GM12878 (cell line): ENCODE measurements around the gene MPV17. TPM values are rescaled to one million over a fixed set of nuclear protein-coding genes. Genes with fewer than 3 reads are reported as not detected.

Experiments used
- CEBPB ChIP-seq, 2 experiments: fragments of 150-350 bp in 1 of 2; IDR thresholded peaks; 2 replicates each; pipeline ENCODE4 v1.6.1; 2012 to 2014; ENCODE audit warnings: low read depth in 2 of 2, low read length in 2 of 2, borderline replicate concordance in 1 of 2, inconsistent platforms in 1 of 2
- POLR2AphosphoS2 ChIP-seq: IDR thresholded peaks from 2 replicates; pipeline ENCODE4 v1.6.1; 2011; ENCODE audit warnings: low read depth, mild to moderate bottlenecking, low read length, improper control_type of control experiment, moderate library complexity
- RBBP5 ChIP-seq: fragments of 200-600 bp; sonication (generic); conservative IDR thresholded peaks from 2 replicates; pipeline ENCODE4 v1.6.1; 2016
- SIN3A ChIP-seq: IDR thresholded peaks from 2 replicates; pipeline ENCODE4 v1.6.1; 2012; ENCODE audit warnings: low read depth, low read length, improper control_type of control experiment
- SRF ChIP-seq, 2 experiments: IDR thresholded peaks; 2 replicates each; pipeline ENCODE4 v1.6.1; 2011; ENCODE audit warnings: low read depth in 2 of 2, low read length in 2 of 2, mild to moderate bottlenecking in 1 of 2, moderate library complexity in 1 of 2
- TCF12 ChIP-seq: IDR thresholded peaks from 2 replicates; pipeline ENCODE4 v1.6.1; 2011; ENCODE audit warnings: low read depth, mild to moderate bottlenecking, low read length
- ZNF217 ChIP-seq: fragments of 450-650 bp; IDR thresholded peaks from 2 replicates; pipeline ENCODE4 v1.6.1; 2017; ENCODE audit warnings: antibody characterized with exemption, mild to moderate bottlenecking
- ZNF24 ChIP-seq: fragments of 450-650 bp; IDR thresholded peaks from 2 replicates; pipeline ENCODE4 v1.6.1; 2017; ENCODE audit warnings: antibody characterized with exemption, mild to moderate bottlenecking
- polyA plus RNA-seq, 11 experiments: library from polyadenylated mRNA; depleted of rRNA in 4 of 11; unstranded in 6 of 11; stranded (reverse) in 5 of 11; fragments of >200 nt; fragmentation: Nextera tagmentation in 4 of 11; fragmentation: Illumina TruSeq in 1 of 11; extraction: Ambion mirVana in 4 of 11; extraction: Trizol in 1 of 11; gene quantifications; 1 replicate in 1 of 11; 2 replicates in 10 of 11; pipeline versions ENCODE4 v1.2.1 to v1.2.3, GENCODE V29; 2011 to 2016; ENCODE audit warnings: inconsistent platforms in 2 of 11, missing spikeins in 2 of 11, low read depth in 1 of 11
- total RNA-seq, 4 experiments: library from RNA; depleted of rRNA in 3 of 4; stranded (reverse); fragments of >200 nt in 3 of 4; fragmentation: Illumina TruSeq in 1 of 4; extraction: Trizol in 1 of 4; gene quantifications; 2 replicates each; pipeline versions ENCODE4 v1.2.1 to v1.2.3, GENCODE V29; 2013 to 2021
- TF ChIP-seq, protein P1 (sequence below): IDR thresholded peaks from 2 replicates; pipeline ENCODE4 v1.6.1; 2012; ENCODE audit warnings: low read depth, low read length, improper control_type of control experiment
- TF ChIP-seq, protein P2 (sequence below): fragments of 450-650 bp; IDR thresholded peaks from 2 replicates; pipeline ENCODE4 v1.6.1; 2017; ENCODE audit warnings: mild to moderate bottlenecking, moderate library complexity
- TF ChIP-seq, protein P3 (sequence below), 3 experiments: IDR thresholded peaks in 2 of 3; conservative IDR thresholded peaks in 1 of 3; 2 replicates each; pipeline ENCODE4 v1.5.1; 2011; ENCODE audit warnings: low read depth in 3 of 3, low read length in 3 of 3, mild to moderate bottlenecking in 3 of 3, control low read depth in 2 of 3, moderate library complexity in 2 of 3, inconsistent platforms in 1 of 3, mixed read lengths in 1 of 3; ENCODE audit not compliant: control insufficient read depth in 2 of 3, insufficient read depth in 1 of 3; ENCODE audit errors: extremely low read depth in 1 of 3
- TF ChIP-seq, protein P4 (sequence below): fragments of 450-650 bp; IDR thresholded peaks from 2 replicates; pipeline ENCODE4 v1.6.1; 2017; ENCODE audit warnings: antibody characterized with exemption, mild to moderate bottlenecking, moderate library complexity
- TF ChIP-seq, protein P5 (sequence below): IDR thresholded peaks from 2 replicates; pipeline ENCODE4 v1.6.1; 2012; ENCODE audit warnings: low read depth, low read length, improper control_type of control experiment
- TF ChIP-seq, protein P6 (sequence below): fragments of 450-650 bp; IDR thresholded peaks from 2 replicates; pipeline ENCODE4 v1.6.1; 2017; ENCODE audit warnings: mild to moderate bottlenecking

Gene MPV17
- total and polyA plus RNA-seq, 10 of the 15 experiments (the other 5 are each of a cell fraction or from before 2014, with no cell fraction given) = 63.4 to 143 (median 89.0) TPM

DNA sequence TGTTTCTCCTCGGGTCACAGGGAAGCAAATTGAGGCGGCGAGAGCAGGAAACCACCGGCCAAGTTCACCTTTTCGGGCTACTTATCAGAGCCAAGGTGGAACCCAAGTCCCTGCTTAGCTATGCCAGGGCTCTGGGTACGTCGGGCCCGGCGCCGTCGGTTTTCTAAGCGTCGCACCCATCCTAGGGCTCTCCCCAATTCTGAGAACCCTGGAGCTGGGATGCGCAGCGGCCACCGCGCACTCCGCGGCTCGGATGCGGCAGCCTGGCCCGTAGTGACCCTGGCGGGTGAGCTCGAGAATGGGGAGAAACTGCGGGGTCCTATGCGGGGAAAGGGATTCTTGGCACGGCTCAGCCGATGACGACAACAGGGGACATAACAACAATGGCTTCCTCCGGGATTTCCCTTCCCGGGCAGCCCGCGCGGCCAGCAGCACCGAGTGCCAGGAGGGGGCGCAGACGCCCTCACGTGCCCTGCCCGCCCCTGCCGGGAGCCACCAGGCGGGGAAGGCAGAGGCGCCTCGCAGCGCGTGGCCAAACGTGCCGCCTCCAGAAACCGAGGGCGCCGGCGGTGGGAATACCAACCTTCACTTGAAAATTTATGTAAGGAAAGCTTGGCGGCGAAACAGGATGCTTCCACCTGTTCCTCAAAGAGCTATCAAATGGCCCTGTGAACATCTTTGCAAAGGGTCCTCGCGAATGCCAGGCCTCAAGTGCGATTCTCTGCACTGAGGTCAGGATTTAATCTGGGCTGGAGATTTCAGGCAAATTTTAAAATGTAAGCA is 58.0 kb downstream of the MPV17 start (continued):
- no peak for TF ChIP-seq SRF (IDR thresholded peaks at IDR 0.05; ENCODE audit: low read depth in 2 of 2, low read length in 2 of 2)
- TF ChIP-seq, protein P1, sequence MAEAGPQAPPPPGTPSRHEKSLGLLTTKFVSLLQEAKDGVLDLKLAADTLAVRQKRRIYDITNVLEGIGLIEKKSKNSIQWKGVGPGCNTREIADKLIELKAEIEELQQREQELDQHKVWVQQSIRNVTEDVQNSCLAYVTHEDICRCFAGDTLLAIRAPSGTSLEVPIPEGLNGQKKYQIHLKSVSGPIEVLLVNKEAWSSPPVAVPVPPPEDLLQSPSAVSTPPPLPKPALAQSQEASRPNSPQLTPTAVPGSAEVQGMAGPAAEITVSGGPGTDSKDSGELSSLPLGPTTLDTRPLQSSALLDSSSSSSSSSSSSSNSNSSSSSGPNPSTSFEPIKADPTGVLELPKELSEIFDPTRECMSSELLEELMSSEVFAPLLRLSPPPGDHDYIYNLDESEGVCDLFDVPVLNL = no peak
- TF ChIP-seq SIN3A = no peak
- TF ChIP-seq, protein P2, sequence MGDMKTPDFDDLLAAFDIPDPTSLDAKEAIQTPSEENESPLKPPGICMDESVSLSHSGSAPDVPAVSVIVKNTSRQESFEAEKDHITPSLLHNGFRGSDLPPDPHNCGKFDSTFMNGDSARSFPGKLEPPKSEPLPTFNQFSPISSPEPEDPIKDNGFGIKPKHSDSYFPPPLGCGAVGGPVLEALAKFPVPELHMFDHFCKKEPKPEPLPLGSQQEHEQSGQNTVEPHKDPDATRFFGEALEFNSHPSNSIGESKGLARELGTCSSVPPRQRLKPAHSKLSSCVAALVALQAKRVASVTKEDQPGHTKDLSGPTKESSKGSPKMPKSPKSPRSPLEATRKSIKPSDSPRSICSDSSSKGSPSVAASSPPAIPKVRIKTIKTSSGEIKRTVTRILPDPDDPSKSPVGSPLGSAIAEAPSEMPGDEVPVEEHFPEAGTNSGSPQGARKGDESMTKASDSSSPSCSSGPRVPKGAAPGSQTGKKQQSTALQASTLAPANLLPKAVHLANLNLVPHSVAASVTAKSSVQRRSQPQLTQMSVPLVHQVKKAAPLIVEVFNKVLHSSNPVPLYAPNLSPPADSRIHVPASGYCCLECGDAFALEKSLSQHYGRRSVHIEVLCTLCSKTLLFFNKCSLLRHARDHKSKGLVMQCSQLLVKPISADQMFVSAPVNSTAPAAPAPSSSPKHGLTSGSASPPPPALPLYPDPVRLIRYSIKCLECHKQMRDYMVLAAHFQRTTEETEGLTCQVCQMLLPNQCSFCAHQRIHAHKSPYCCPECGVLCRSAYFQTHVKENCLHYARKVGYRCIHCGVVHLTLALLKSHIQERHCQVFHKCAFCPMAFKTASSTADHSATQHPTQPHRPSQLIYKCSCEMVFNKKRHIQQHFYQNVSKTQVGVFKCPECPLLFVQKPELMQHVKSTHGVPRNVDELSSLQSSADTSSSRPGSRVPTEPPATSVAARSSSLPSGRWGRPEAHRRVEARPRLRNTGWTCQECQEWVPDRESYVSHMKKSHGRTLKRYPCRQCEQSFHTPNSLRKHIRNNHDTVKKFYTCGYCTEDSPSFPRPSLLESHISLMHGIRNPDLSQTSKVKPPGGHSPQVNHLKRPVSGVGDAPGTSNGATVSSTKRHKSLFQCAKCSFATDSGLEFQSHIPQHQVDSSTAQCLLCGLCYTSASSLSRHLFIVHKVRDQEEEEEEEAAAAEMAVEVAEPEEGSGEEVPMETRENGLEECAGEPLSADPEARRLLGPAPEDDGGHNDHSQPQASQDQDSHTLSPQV = no peak
- no peak for TF ChIP-seq CEBPB (IDR thresholded peaks at IDR 0.05; ENCODE audit: borderline replicate concordance in 1 of 2, low read depth in 2 of 2, low read length in 2 of 2)
- TF ChIP-seq ZNF24 = no peak
- TF ChIP-seq, protein P3, sequence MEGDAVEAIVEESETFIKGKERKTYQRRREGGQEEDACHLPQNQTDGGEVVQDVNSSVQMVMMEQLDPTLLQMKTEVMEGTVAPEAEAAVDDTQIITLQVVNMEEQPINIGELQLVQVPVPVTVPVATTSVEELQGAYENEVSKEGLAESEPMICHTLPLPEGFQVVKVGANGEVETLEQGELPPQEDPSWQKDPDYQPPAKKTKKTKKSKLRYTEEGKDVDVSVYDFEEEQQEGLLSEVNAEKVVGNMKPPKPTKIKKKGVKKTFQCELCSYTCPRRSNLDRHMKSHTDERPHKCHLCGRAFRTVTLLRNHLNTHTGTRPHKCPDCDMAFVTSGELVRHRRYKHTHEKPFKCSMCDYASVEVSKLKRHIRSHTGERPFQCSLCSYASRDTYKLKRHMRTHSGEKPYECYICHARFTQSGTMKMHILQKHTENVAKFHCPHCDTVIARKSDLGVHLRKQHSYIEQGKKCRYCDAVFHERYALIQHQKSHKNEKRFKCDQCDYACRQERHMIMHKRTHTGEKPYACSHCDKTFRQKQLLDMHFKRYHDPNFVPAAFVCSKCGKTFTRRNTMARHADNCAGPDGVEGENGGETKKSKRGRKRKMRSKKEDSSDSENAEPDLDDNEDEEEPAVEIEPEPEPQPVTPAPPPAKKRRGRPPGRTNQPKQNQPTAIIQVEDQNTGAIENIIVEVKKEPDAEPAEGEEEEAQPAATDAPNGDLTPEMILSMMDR (IDR thresholded peaks at IDR 0.05 in 2 of 3, conservative IDR thresholded peaks at IDR 0.05 in 1 of 3; ENCODE audit: control insufficient read depth in 2 of 3, extremely low read depth in 1 of 3, insufficient read depth in 1 of 3, low read depth in 3 of 3, low read length in 3 of 3) = peak; percentile 35 to 65 (median 62); a peak in 4 of 6 replicates
- TF ChIP-seq, protein P4, sequence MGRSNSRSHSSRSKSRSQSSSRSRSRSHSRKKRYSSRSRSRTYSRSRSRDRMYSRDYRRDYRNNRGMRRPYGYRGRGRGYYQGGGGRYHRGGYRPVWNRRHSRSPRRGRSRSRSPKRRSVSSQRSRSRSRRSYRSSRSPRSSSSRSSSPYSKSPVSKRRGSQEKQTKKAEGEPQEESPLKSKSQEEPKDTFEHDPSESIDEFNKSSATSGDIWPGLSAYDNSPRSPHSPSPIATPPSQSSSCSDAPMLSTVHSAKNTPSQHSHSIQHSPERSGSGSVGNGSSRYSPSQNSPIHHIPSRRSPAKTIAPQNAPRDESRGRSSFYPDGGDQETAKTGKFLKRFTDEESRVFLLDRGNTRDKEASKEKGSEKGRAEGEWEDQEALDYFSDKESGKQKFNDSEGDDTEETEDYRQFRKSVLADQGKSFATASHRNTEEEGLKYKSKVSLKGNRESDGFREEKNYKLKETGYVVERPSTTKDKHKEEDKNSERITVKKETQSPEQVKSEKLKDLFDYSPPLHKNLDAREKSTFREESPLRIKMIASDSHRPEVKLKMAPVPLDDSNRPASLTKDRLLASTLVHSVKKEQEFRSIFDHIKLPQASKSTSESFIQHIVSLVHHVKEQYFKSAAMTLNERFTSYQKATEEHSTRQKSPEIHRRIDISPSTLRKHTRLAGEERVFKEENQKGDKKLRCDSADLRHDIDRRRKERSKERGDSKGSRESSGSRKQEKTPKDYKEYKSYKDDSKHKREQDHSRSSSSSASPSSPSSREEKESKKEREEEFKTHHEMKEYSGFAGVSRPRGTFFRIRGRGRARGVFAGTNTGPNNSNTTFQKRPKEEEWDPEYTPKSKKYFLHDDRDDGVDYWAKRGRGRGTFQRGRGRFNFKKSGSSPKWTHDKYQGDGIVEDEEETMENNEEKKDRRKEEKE = no peak
- no peak for TF ChIP-seq ZNF217
- TF ChIP-seq, protein P5, sequence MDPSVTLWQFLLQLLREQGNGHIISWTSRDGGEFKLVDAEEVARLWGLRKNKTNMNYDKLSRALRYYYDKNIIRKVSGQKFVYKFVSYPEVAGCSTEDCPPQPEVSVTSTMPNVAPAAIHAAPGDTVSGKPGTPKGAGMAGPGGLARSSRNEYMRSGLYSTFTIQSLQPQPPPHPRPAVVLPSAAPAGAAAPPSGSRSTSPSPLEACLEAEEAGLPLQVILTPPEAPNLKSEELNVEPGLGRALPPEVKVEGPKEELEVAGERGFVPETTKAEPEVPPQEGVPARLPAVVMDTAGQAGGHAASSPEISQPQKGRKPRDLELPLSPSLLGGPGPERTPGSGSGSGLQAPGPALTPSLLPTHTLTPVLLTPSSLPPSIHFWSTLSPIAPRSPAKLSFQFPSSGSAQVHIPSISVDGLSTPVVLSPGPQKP = no peak
- no peak for TF ChIP-seq TCF12
- TF ChIP-seq, protein P6, sequence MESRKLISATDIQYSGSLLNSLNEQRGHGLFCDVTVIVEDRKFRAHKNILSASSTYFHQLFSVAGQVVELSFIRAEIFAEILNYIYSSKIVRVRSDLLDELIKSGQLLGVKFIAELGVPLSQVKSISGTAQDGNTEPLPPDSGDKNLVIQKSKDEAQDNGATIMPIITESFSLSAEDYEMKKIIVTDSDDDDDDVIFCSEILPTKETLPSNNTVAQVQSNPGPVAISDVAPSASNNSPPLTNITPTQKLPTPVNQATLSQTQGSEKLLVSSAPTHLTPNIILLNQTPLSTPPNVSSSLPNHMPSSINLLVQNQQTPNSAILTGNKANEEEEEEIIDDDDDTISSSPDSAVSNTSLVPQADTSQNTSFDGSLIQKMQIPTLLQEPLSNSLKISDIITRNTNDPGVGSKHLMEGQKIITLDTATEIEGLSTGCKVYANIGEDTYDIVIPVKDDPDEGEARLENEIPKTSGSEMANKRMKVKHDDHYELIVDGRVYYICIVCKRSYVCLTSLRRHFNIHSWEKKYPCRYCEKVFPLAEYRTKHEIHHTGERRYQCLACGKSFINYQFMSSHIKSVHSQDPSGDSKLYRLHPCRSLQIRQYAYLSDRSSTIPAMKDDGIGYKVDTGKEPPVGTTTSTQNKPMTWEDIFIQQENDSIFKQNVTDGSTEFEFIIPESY = no peak
- no peak for TF ChIP-seq RBBP5
- TF ChIP-seq POLR2AphosphoS2 = no peak
